GM04504 (cell line): ENCODE data around the gene AHRR.
"Not testable (repeated sequence)": the region's sequence is repeated elsewhere in the genome, so short reads cannot be mapped to it uniquely, and the experiment has no call there.

Experiments
- DNase-seq: peaks from one replicate; pipeline ENCODE4 v3.0.0-alpha.2; 2012; ENCODE audit warnings: low read depth

The AHRR gene

GRCh38 chr5:378301-378891 is 56.9 kb downstream of the AHRR start:
- no peak for DNase-seq

DNA sequence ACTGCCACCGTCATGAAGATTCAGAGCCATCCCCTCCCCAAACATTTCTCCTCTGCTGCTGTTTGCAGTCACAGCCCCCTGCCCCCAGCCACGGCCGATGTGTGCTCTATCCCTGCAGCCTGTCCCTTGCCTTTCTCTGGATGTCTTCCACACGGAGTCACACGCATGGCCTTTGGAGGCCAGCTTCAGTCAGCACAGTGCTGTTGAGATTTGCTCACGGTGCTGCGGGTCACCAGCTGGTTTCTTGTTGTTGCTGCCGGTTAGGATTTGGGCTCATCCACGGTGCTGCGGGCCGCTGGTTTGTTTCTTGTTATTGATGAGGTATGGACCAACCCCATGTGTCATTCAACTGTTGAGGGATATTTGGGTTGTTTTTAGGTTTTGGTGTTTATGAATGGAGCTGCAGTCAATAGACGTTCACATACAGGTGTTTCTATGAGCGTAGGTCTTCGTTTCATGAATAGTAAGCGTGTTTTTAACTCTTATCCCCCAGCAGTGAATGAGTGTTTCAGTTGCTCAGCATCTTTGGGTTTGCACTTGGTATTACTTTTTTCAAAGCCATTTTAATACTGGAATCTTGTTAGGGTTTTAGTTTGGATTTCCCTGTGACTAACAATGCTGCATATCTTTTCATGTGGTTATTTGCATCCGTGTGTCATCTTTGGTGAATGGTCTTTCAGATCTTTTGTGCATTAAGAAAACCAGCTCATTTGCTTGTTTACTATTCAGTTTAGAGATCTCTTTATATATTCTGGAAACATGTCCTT is 57.6 kb downstream of the AHRR start:
- DNase-seq = no peak

DNA sequence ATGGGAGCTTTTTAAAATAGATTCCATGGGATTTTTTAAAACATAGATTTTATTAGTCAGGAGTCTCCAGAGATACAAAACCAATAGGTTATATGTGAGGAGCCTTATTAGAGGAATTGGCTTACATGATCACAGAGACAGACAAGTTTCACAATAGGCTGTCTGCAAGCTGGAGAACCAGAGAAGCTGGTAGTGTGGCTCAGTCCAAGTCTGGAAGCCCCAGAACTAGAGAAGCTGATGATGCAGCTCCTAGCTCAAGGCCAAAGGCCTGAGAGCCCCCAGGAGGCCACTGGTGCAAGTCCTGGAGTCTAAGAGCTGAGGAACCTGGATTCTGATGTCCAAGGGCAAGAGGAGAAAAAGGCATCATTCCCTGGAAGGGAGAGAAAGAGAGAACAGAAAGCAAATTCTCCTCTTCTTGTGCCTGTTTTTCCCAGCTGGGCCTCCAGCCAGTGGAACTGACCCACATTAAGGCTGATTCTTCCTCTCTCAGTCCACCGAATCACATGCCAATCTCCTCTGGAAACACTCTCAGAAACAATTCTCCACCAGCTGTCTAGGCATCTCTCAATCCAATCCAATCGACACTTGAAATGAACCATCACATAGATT is 59.3 kb downstream of the AHRR start:
- no peak for DNase-seq

- no peak for DNase-seq
Measured at GRCh38 chr5:383066-383465, 61.6 kb downstream of the AHRR start.

DNA sequence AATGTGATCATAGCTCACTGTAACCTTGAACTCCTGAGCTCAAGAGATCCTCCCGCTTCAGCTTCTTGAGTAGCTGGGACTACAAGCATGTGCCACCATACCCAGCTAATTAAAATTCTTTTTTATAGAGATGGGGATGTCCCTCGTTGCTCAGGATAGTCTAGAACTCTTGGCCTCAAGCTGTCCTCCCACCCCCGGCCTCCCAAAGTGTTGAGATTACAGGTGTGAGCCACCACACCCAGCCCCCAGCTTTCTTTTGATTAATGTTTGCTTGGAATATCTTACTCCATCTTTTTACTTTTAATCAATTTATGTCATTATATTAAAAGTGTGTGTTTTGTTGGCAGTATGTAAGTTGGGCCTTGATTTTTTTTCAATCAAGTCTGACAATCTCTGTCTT is 62.1 kb downstream of the AHRR start:
- DNase-seq = no peak

- DNase-seq = not testable (repeated sequence)
Measured at GRCh38 chr5:384576-384975, 63.1 kb downstream of the AHRR start.

- no peak for DNase-seq
Measured at GRCh38 chr5:385321-385720, 63.8 kb downstream of the AHRR start.

DNA sequence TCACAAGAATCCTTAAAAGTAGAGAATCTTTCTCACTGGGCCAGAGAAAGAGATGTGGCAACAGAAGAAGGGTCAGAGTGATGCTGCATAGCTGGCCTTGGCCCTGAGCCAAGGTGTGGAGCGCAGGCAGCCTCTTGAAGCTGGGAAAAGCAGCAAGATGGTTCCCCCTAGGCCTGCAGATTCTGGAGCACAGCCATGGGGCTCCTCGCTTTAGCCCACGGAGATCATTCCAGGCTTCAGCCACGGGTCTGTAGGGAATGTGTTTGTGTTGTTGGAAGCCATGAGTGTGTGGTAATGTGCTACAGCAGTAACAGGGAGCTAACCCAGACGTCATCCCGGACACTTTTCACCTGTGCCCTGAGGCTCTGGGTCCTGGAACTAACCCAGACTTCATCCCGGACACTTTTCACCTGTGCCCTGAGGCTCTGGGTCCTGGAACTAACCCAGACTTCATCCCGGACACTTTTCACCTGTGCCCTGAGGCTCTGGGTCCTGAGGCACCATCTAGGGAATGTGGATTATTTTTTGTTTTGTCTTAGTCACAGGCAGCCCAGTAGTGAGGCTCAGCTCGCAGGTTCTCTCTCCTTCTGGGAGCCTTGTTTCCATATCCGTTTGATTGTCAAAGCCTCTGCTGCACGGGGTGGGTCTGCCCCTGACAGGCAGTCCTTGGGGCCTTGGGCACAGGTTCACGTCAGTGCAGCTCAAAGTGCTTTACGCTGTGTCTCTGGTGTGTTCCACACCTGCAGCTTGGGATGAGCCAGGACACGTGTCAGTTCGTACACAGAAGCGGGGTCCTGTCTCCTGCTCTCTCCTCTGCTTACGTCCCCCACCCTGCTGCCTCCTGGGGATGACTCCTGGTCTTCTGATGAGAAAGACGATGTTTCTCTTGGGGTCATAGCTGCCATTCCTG is 65.2 kb downstream of the AHRR start:
- no peak for DNase-seq

GRCh38 chr5:387491-388265 is 66.2 kb downstream of the AHRR start:
- no peak for DNase-seq

- DNase-seq = no peak
Measured at GRCh38 chr5:388266-389196, 67.0 kb downstream of the AHRR start.

DNA sequence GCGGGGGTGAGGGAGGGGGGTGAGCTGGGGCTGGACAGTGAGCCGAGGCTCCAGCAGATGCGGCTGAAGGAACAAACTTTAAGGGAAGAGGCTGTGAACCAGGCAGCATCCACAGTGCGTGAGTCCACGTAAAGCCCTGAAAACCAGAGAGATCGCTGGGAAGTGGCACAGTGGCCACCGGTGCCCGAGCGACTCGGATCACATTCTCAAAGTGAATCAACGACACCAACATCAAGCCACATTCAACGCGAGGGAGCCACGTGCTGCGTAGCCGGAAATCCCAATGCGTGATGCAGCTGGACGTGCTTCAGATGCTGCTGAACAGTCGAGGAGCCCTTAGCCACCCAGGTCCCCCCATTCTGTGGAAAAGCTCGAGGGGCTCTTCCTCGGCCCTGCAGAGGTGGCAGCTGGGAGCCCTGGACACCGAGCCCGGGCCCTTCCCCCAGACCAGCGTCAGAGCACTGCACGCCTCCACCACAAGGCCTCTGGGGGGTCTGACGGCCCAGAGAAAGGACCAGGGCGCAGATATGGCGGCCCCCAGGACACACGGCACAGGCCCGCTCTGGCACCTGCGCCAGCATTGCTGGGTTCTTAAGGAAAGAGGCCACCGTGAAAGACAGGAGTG is 67.8 kb downstream of the AHRR start:
- DNase-seq = no peak

DNA sequence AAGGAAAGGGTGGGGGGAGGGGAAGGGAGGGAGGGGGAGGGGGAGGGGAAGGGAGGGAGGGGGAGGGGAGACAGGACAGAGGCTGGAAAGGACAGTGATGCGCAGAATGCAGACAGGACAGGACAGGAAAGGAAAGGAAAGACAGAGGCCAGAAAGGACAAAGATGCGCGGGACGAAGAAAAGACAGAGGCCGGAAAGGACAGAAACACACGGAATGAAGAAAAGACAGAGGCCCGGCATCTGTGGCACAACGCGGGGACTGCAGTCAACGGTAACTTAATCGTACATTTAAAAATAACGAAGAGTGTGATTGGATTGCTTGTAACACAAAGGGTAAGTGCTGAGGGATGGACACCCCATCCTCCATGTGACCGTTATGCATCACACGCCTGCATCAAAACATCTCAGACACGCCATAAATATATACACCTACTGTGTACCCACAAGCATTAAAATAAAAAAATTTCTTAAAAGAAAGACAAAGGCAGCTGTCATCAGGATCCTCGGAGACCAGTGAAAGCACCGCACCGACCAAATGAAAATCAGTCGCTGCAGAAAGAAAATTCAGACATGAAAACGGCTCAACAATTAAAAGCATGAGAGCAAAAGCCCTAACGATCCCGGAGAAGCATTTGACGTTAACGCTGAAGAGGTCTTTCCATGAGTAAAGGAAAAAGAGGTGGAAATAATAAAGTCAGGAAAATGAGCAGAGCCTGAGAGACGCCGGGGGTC is 68.5 kb downstream of the AHRR start:
- DNase-seq = no peak

DNA sequence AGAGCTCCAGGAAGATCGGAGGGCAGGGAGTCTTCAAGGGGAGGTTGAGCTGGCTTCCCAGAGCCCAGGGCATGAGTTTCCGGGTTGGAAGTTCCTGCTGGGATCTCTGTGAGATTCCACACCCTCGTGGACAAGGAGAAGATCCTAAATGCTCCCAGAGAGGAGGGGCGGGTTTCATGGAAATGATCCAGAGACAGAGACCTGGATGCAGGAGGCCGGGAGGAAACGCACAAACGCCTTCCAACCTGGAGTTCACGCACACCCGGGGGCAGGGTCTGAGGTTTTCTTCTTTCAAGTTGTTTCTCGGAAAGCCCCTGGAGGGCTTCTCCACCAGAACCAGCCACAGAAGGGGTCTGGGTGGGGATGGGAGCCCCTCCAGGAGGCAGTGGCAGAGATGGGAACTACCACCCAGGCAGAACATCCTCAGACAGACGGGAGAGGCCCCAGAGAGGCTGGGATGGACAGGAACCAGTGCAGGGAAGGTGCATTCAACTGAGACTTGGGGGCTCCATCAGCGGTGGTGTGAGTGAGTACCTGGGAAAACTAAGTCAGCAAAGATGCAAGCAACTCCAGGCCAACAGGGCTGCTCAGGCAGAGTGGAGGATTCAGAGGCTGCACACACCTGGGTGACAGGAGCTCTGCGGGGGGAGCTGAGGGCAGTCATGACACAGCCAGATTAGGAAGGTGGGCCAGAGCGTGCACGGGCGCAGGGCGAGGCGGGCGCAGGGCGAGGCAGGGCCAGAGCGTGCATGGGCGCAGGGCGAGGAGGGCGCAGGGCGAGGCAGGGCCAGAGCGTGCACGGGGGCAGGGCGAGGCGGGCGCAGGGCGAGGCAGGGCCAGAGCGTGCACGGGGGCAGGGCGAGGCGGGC is 69.3 kb downstream of the AHRR start:
- no peak for DNase-seq

DNA sequence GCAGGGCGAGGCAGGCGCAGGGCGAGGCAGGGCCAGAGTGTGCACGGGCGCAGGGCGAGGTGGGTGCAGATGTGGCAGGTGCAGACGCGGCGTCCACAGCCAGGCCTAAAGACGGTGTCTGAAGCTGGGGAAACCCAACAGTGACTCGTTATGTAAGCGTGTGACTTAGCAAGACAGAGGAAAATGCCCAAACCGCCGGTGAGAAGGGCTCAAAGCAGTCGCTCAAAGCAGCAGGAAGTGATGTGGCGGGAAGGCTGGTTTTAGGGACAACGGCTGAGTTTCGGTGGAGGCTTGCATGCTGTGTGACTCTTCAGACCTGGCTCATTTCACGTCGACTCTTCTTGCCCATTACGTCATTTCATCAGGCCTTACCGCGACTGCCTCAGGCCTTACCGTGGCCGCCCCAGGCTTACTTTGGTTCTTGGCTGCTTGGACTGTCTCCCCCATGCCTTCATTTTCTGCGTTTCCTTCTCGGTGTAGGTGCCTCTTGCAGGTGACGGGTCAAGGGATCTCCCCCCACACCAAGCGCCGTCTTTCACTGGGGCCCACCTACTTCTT is 71.0 kb downstream of the AHRR start:
- no peak for DNase-seq

GRCh38 chr5:393846-394275 is 72.3 kb downstream of the AHRR start:
- no peak for DNase-seq

DNA sequence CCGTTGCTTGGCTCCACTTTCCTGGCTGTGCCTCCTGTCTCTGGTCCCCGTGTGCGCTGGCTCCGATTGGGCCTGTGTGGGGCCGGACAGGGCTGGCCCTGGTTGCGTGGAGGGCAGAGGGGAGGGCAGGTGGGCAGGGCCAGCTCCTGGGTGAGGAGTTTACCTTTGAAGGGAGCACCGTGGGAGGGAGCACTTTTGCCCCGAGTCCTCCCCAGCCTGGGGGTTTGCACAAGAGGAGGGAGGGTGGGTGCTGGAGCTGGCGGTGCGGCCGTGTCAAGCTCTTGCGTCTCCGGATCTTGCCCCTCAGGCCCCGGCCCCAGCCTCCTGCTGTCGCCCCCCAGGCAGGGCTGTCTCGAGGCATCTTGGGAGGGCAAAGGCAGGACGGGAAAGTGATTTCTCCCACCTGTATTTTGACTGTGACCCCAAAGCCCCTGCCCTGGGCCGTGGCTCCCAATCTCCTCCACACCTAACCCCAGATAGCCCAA is 73.2 kb downstream of the AHRR start:
- no peak for DNase-seq

DNA sequence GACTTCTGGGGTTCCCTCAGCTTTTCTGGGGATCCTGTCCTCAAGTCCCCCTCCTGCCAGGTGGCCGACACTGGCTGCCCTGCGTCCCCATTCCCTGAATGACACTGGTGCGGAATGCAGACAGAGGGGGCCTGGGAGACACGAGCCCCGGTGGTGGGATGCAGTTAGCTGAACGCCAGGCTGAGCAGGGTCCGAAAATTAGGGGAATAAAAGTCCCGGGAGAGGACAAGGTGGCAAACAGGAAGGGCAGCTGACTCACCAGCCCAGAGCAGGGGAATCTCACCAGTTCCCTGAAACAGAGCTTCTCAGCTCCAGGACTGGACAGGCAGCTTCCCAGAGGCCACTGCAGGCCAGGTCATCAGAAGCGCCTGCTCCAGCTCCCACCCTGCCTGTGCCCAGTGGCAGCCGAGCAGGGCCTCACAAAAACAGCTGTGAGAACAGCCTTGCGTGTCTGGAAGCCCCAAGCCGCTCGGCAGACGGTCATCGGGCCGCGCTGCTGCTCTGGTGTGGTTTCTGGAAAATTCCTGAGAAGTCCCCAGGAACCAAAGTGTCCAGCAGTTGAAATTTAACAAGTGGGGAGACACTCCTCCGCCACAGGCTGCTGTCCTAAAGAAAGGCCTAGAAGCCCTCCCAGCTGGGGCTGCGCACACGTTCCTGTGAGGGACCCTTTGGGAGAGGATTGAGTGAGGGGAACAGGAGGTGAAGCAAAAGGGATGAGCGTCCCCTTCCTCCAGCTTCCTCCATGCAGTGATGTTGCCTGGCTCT is 73.8 kb downstream of the AHRR start:
- peak; percentile 96 for DNase-seq
